Endothelial cell of umbilical vein (primary cell): Measurements from ENCODE around the gene FSTL3.

Experiments
- CTCF ChIP-seq, 2 donors: IDR thresholded peaks; 1 replicate in 1 of 2; 2 replicates in 1 of 2; pipeline ENCODE4 v1.5.1; 2011; ENCODE audit warnings: low read length in 2 of 2, mild to moderate bottlenecking in 2 of 2, moderate library complexity in 2 of 2, control low read depth in 1 of 2, inconsistent platforms in 1 of 2, low read depth in 1 of 2; ENCODE audit not compliant: insufficient read depth in 1 of 2; ENCODE audit errors: extremely low read depth in 1 of 2
- EZH2 ChIP-seq: IDR thresholded peaks from 2 replicates; pipeline ENCODE4 v1.6.1; 2012; ENCODE audit warnings: borderline replicate concordance, low read depth, mild to moderate bottlenecking, moderate library complexity, low read length, inconsistent platforms; ENCODE audit not compliant: severe bottlenecking
- FOS ChIP-seq: IDR thresholded peaks from 2 replicates; pipeline ENCODE4 v1.6.1; 2011; ENCODE audit warnings: mild to moderate bottlenecking, low read length, moderate library complexity, borderline replicate concordance; ENCODE audit not compliant: insufficient read depth
- GATA2 ChIP-seq: IDR thresholded peaks from 2 replicates; pipeline ENCODE4 v1.7.0; 2011; ENCODE audit warnings: low read depth, mild to moderate bottlenecking, moderate library complexity, mixed read lengths, low read length; ENCODE audit not compliant: insufficient read length, insufficient read depth
- JUN ChIP-seq: IDR thresholded peaks from 2 replicates; pipeline ENCODE4 v1.6.1; 2011; ENCODE audit warnings: borderline replicate concordance, low read depth; ENCODE audit not compliant: insufficient read length, insufficient read depth
- MAX ChIP-seq: IDR thresholded peaks from 2 replicates; pipeline ENCODE4 v1.6.1; 2011; ENCODE audit not compliant: insufficient read depth, insufficient read length
- POLR2A ChIP-seq: IDR thresholded peaks from 2 replicates; pipeline ENCODE4 v1.6.1; 2012; ENCODE audit warnings: low read depth, mild to moderate bottlenecking, control low read depth, low read length
- POLR2AphosphoS5 ChIP-seq: IDR thresholded peaks from 2 replicates; pipeline ENCODE4 v1.6.1; 2012; ENCODE audit warnings: low read depth, mild to moderate bottlenecking, control low read depth, low read length, moderate library complexity; ENCODE audit not compliant: insufficient read depth

- TF ChIP-seq CTCF (IDR thresholded peaks at IDR 0.05; ENCODE audit: extremely low read depth in 1 of 2, insufficient read depth in 1 of 2, low read depth in 1 of 2, low read length in 2 of 2): no peak
- TF ChIP-seq EZH2: no peak
- no peak for TF ChIP-seq POLR2AphosphoS5
- TF ChIP-seq POLR2A: no peak
- TF ChIP-seq MAX: no peak
- no peak for TF ChIP-seq GATA2
- TF ChIP-seq FOS: no peak
- no peak for TF ChIP-seq JUN
These were observed 41.1 kb upstream of the FSTL3 start for GRCh38 chr19:634975-635652.
